Sigmoid colon (tissue), 4 donors: ENCODE results near the gene PKDCC.

Experiments
- EP300 ChIP-seq, 4 donors: sonication (generic); formaldehyde crosslinking; IDR thresholded peaks; one replicate each; pipeline ENCODE4 v1.6.1; 2017; ENCODE audit warnings: antibody characterized with exemption in 4 of 4
- POLR2A ChIP-seq, 2 donors: fragments of 450-650 bp; IDR thresholded peaks; one replicate each; pipeline ENCODE4 v1.6.1; 2016; ENCODE audit warnings: antibody characterized with exemption in 2 of 2, mild to moderate bottlenecking in 2 of 2, moderate library complexity in 2 of 2
- TF ChIP-seq, protein P1 (sequence below), 4 experiments: fragments of 450-650 bp in 3 of 4; fragments of 200-600 bp in 1 of 4; IDR thresholded peaks; one replicate each; pipeline ENCODE4 v1.5.1; 2016 to 2019; ENCODE audit warnings: antibody characterized with exemption in 4 of 4, mild to moderate bottlenecking in 3 of 4, moderate library complexity in 2 of 4

DNA sequence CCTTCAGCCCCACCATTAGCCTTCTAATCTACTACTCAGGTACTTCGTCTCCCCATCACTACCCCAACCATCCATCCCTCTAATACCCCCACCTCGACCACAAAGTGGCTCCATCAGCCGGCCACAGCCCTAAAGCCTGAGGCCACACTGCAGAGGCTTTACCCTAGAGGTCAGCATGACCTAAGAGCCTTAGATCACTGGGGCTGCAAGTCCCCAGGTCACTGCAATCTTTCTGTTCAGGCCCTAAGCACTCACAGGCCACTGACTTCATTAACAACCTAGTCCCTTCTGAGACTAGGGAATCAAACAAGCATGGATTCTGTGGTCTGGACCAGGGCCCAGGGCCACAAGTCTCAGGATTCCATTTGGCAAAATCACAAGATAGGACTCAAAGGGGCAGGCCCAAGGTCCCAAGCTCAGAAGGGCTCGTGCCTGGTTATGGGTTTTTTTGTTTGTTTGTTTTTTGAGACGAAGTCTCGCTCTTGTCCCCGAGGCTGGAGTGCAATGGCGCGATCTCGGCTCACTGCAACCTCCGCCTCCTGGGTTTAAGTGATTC lies 37.0 kb upstream of the PKDCC start:
- no peak for TF ChIP-seq POLR2A (IDR thresholded peaks at IDR 0.05)
- TF ChIP-seq, protein P1, sequence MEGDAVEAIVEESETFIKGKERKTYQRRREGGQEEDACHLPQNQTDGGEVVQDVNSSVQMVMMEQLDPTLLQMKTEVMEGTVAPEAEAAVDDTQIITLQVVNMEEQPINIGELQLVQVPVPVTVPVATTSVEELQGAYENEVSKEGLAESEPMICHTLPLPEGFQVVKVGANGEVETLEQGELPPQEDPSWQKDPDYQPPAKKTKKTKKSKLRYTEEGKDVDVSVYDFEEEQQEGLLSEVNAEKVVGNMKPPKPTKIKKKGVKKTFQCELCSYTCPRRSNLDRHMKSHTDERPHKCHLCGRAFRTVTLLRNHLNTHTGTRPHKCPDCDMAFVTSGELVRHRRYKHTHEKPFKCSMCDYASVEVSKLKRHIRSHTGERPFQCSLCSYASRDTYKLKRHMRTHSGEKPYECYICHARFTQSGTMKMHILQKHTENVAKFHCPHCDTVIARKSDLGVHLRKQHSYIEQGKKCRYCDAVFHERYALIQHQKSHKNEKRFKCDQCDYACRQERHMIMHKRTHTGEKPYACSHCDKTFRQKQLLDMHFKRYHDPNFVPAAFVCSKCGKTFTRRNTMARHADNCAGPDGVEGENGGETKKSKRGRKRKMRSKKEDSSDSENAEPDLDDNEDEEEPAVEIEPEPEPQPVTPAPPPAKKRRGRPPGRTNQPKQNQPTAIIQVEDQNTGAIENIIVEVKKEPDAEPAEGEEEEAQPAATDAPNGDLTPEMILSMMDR (IDR thresholded peaks at IDR 0.05), result no peak
- TF ChIP-seq EP300 (IDR thresholded peaks at IDR 0.05), result no peak
